ENCODE results near the gene TRIP12. TPM values are rescaled to one million over a fixed set of nuclear protein-coding genes. Genes with fewer than 3 reads are reported as not detected.

The TRIP12 gene
- polyA plus RNA-seq, 1 of the 3 experiments (the other 2 are of a cell fraction), result 30.3 TPM

GRCh38 chr2:229728370-229728769, 193.4 kb downstream of the TRIP12 start:
- H3F3A ChIP-seq (replicated peaks; ENCODE audit: insufficient read depth), result no peaks in the 10 kb centered on the region
- no peaks in the 10 kb centered on the region for H3K79me2 ChIP-seq (ENCODE audit: insufficient read depth)
- H3K36me3 ChIP-seq (replicated peaks in 1 of 2; ENCODE audit: control insufficient read depth in 1 of 2, insufficient read depth in 2 of 2, low read length in 1 of 2), result no peaks in the 10 kb centered on the region
- H3K27me3 ChIP-seq (ENCODE audit: insufficient read depth), result no peaks in the 10 kb centered on the region
- H4K20me1 ChIP-seq (ENCODE audit: insufficient read depth), result no peaks in the 10 kb centered on the region
- CTCF ChIA-PET, result no interaction called here
- TF ChIP-seq TAF1 (IDR thresholded peaks at IDR 0.05; ENCODE audit: borderline replicate concordance, low read depth, low read length) (no peak), ZBTB33 (IDR thresholded peaks at IDR 0.05; ENCODE audit: borderline replicate concordance, low read depth) (no peak), PBX3 (IDR thresholded peaks at IDR 0.05) (no peak), MAX (IDR thresholded peaks at IDR 0.05; ENCODE audit: low read depth) (no peak), SIN3A (IDR thresholded peaks at IDR 0.05; ENCODE audit: borderline replicate concordance, low read depth, low read length) (no peak), MEF2A (IDR thresholded peaks at IDR 0.05; ENCODE audit: borderline replicate concordance, low read depth) (no peak), TCF12 (IDR thresholded peaks at IDR 0.05) (no peak)
- DNase-seq, result no peak
- H3K4me2 ChIP-seq, result no peak overlapping the region
- H3K4me3 ChIP-seq (ENCODE audit: low read depth in 2 of 2, low read length in 1 of 2), result no peak overlapping the region
- POLR2A ChIA-PET, result no interaction called here
- H3K9me3 ChIP-seq, result no peaks in the 10 kb centered on the region
- no peak overlapping the region for H3K9ac ChIP-seq
- H3K4me1 ChIP-seq (ENCODE audit: control insufficient read depth in 1 of 2, insufficient read depth in 2 of 2, low read depth in 1 of 2, low read length in 1 of 2), result peaks cover 0 to 4% of the 10 kb centered on the region in 2 experiments; a peak in 1 of 4 replicates
- no peaks in the 10 kb centered on the region for H3K9me2 ChIP-seq
- H2AFZ ChIP-seq (ENCODE audit: low read depth), result no peak overlapping the region
- no peak overlapping the region for H3K27ac ChIP-seq (ENCODE audit: low read depth in 2 of 2, low read length in 1 of 2)

GRCh38 chr2:229726643-229727042, 195.2 kb downstream of the TRIP12 start:
- Histone ChIP-seq H3K9ac (no peak overlapping the region), H3K27me3 (ENCODE audit: insufficient read depth) (no peaks in the 10 kb centered on the region), H3K4me1 (ENCODE audit: control insufficient read depth in 1 of 2, insufficient read depth in 2 of 2, low read depth in 1 of 2, low read length in 1 of 2) (peaks cover 0 to 4% of the 10 kb centered on the region in 2 experiments; a peak in 1 of 4 replicates), H3K9me3 (no peaks in the 10 kb centered on the region), H3F3A (replicated peaks; ENCODE audit: insufficient read depth) (no peaks in the 10 kb centered on the region), H4K20me1 (ENCODE audit: insufficient read depth) (no peaks in the 10 kb centered on the region), H3K79me2 (ENCODE audit: insufficient read depth) (no peaks in the 10 kb centered on the region), H3K36me3 (replicated peaks in 1 of 2; ENCODE audit: control insufficient read depth in 1 of 2, insufficient read depth in 2 of 2, low read length in 1 of 2) (no peaks in the 10 kb centered on the region), H3K4me2 (no peak overlapping the region), H3K9me2 (no peaks in the 10 kb centered on the region), H3K4me3 (ENCODE audit: low read depth in 2 of 2, low read length in 1 of 2) (no peak overlapping the region), H2AFZ (ENCODE audit: low read depth) (no peak overlapping the region), H3K27ac (ENCODE audit: low read depth in 2 of 2, low read length in 1 of 2) (no peak overlapping the region)
- TF ChIP-seq IRF3 (IDR thresholded peaks at IDR 0.05; ENCODE audit: low read depth, low read length), result no peak
- no peak for TF ChIP-seq TAF1 (IDR thresholded peaks at IDR 0.05; ENCODE audit: borderline replicate concordance, low read depth, low read length)
- TF ChIP-seq RCOR1 (IDR thresholded peaks at IDR 0.05; ENCODE audit: low read length), result no peak
- no peak for TF ChIP-seq NRF1 (IDR thresholded peaks at IDR 0.05; ENCODE audit: low read depth, low read length)
- TF ChIP-seq FOXM1 (IDR thresholded peaks at IDR 0.05; ENCODE audit: low read depth), result no peak
- TF ChIP-seq YY1 (IDR thresholded peaks at IDR 0.05; ENCODE audit: low read depth), result no peak
- no peak for TF ChIP-seq EZH2phosphoT487 (IDR thresholded peaks at IDR 0.05; ENCODE audit: borderline replicate concordance, low read depth)
- no peak for TF ChIP-seq USF1 (IDR thresholded peaks at IDR 0.05; ENCODE audit: borderline replicate concordance, low read depth)
- CTCF ChIA-PET, result interaction anchor here (2.0 to 2.1 kb wide), 2 partner anchors 11 to 140 kb away, joined by 6 to 12 read pairs; no protein-coding TSS in a partner anchor
- POLR2A ChIA-PET, result no interaction called here
- 33% methylated on average over 1 of the region's 2 CpGs for WGBS (ENCODE audit: low lambda C conversion rate)
- DNase-seq, result no peak

All from SK-N-SH (cell line).